GM21737 (cell line): ENCODE results near the gene PRPF40B.

ENCODE experiments used
- ATAC-seq: cut with Tn5 transposase; IDR thresholded peaks from one replicate; pipeline ENCODE4 v1.9.1; 2021; ENCODE audit warnings: mild to moderate bottlenecking, moderate library complexity; ENCODE audit not compliant: unreplicated experiment

PRPF40B gene

DNA sequence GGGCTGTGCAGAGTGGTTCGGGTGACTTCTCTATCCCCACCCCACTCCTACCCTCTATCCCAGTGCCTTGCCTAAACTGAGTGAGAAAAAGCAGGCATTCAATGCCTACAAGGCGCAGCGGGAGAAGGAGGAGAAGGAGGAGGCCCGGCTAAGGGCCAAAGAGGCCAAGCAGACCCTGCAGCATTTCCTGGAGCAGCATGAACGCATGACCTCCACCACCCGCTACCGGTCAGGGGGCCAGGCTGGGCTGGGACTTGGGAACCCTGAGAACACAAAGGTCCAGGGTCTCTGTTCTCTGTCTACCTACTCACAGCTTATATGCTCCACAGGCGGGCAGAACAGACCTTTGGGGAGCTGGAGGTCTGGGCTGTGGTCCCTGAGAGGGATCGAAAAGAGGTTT is 11.7 kb downstream of the PRPF40B start:
- ATAC-seq: no peak

GRCh38 chr12:49635656-49636055 is 12.3 kb downstream of the PRPF40B start:
- no peak for ATAC-seq

DNA sequence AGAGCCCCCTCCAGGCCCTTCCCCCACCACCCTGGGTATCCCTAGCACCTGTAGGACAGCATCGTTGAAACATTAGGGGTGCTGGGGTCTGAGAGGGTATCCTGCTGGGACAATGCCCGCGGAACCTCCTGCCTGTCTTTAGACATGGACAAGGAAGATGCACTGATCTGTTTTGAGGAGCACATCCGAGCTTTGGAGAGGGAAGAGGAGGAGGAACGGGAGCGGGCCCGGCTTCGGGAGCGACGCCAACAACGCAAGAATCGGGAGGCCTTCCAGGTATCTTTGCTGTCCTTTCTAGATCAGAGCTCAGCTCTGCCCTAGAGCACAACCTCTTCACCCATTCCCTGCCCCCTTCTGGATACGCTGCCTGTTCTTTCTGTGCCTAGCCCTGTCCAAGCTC is 13.2 kb downstream of the PRPF40B start:
- ATAC-seq: no peak

GRCh38 chr12:49636979-49637755 is 13.8 kb downstream of the PRPF40B start:
- ATAC-seq: no peak

- ATAC-seq: no peak
These were observed 18.5 kb downstream of the PRPF40B start for GRCh38 chr12:49641748-49642369.

DNA sequence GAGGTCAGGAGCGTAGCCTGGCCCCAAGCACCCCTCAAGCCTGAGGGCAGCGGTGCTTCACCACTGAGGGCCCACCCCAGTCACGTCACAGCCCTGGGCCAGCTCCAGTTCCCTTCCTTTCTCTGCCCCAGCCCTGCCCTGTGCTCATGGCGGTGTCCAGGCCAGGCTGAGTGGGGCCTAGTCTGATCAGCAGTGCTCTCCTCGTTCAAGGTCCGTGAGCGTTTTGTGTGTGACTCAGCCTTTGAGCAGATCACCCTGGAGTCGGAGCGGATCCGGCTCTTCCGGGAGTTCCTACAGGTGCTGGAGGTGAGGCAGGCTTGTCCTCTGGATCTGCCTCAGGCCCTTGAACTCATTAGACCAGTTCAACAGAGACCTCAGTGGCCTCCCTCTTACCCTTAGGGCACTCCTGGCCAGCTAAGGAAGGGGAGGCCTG is 19.0 kb downstream of the PRPF40B start:
- ATAC-seq: no peak

GRCh38 chr12:49643135-49643534 is 19.8 kb downstream of the PRPF40B start:
- no peak for ATAC-seq

DNA sequence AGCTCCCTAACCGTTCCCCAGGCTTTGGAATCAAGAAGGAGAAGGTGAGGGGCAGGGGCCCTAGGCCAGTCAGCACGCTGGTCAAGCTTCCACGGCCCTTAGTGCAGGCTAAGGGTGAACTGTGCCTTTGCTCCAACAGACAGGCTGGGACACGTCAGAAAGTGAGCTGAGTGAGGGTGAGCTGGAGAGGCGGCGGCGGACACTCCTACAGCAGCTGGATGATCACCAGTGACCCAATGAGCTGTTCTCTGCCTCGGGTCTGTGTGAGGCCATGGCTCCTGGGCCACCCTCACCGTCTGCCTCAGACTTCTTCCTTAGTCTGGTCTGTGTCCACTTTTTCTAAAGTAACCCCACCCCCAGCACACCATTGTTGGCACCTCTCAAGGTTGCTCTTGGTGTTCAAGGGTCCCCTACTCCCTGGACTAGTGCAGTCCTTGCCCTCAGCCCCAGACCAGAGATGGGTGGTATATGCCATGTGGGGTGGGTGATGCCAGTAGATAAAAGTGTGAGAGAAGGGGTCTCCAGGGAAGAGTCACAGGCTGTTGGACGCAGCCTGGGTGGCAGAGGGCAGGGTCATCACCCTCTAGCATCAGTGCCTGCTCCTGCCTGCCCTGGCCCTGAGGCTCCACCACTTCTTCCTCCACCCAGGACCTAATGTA is 20.7 kb downstream of the PRPF40B start:
- ATAC-seq: no peak

- ATAC-seq: no peak
These were observed 21.2 kb downstream of the PRPF40B start for GRCh38 chr12:49644620-49644994.

DNA sequence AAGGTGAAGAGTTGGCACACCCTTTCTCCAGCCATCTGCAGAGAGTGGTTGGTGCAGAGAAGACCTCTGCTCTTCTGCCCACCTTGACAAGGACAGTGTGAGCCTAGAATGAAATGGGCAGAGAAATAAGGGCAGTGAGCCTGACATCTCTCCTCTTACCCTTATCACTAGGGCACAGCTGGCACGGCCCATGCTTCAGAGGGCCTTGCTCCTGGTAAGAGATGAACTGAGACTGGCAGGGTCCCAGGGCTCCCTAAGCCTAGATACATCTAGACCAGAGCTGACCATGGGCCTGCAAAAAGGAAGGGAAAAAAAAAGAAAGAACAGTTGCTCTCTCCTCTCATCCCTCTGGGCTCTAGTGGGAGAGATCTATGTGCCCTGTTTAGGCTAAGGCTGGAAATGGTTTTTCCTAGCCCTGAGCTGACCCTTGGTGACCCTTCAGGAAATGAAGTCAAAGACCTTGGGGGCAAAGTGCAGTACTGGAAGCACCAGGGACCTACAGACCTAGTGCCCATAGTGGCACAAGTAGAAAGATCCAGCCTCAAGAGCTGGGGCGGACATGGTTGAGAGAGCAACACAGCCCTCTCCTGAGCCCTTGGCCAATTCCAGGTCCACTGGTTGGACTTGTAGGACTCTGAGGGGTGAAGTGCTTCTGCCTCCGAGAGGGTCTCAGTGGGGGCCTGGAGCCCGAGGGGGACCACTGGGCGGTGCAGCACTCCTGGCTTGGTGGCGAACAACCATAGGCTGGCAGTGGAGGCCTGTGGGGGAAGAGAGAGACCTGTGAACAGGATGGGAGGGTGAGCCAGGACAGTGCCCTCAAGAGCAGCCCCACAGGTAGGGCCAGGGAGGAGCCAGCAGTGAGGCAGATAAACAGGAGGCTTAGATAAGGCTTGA is 22.0 kb downstream of the PRPF40B start:
- no peak for ATAC-seq

GRCh38 chr12:49646331-49646830 is 23.0 kb downstream of the PRPF40B start:
- no peak for ATAC-seq

DNA sequence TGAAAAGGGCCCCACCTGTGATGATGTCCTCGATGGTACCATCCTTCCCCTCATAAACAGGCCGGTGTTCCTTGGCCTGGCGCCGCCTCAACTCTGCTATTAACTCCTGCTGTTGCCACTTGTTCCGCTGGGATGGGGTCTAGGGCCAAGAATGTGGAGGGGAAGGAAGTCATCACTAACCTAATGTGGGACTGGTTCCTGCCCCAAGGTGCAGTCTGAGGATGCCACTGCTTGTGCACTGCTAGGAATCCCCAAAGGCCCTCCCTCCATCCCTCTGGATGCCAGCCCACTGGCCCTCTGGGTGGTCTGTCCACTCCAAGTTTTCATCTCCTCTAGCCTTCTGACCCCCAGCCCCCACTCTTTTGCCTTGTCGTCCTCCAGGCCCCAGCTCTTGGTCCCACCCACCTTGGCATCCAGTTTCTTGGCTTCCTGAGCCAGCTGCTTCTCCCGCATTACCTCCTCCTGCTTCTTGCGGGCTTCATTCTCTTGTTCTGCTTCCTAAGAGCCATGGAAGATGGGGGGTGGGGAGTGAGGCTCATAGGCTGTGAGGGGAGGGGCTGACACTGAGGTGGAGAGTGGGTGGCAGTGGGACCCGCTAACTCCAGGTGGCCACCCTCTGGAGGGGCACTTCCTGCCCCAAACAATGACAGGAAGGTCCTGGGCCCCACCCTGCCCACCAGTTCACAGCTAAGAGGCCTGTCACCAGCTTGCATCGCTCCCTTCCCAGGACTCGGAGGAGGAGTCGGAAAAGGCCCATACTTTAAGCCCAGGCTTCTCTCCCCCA is 23.7 kb downstream of the PRPF40B start:
- no peak for ATAC-seq

DNA sequence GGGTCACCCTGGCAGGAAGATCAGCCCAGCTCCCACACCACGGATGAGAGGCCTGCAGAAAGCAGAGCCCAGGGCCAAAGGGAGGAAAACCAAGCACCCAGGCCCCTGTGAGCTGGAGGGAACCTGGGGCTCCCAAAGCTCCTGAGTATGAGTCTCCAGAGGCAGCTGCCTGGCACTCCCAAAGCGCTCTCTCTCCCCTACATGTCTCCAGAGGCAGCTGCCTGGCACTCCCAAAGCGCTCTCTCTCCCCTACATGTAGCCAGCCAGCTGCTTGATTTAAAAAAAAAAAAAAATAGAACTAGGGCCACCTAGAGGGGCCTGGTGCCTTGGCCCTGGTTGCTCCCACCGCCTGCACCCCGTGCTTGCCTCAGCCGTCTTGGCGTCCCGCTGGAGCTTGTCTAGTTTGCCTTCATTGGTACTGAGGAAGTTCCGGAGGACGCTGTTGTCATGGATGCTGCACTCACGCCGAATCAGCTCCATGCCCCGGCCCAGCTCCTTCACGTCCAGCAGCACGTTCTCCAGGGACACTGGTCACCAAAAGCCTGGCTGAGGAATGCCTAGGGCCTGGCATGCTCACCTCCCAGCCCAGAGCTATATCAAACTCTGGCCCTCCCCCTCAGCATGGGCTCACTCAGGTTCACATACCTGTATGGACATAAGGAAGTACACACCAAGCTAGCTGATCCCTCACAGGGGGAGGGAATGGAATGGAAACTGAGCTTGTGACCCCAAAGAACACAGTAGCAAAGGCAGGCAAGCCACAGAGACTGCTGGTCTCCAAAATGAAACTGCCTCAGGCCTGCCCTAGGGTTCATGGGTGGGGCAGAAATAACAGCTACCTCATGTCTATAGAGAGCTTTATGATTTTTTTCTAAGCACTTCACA is 24.7 kb downstream of the PRPF40B start:
- ATAC-seq: no peak

- ATAC-seq: no peak
These were observed 25.3 kb downstream of the PRPF40B start for GRCh38 chr12:49648712-49649003.

GRCh38 chr12:49649445-49649844 is 26.1 kb downstream of the PRPF40B start:
- no peak for ATAC-seq

DNA sequence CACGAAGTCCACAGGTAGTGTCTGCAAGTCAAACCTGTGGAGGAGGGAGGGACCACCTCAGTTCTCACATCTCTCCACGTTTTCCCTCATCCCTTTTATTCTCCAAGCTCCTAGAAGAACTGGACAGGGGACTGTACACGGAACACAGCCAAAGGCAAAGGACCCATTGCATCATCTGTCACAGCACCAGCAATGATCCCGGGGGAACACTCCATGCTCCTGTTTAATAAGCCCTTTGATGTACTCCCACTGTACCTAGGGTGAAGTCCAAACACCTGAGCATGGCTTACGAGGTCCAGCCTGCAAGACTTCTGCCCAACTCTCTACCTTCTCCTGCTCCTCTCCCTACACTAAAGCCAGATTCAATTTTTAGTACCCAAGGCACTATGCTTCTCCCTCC is 26.5 kb downstream of the PRPF40B start:
- no peak for ATAC-seq

DNA sequence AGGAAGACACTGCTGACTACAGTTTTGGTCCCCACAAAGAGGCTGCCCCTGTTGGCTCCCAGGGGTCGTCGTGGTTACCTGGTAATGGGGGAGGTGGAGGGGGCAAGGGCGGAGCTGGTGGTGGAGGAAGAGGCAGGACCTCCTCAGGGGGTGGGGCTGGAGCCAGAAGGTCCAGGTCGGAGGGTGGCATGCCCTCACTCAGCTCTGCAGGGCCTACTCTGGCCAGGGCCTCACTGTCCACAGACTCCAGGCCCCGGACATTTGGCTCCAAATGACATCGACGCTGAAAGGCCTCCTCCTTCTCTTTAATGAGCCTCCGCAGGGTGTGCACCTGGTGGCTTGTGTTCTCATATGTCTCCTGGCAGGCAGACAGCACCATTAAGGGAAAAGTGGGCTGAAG is 28.5 kb downstream of the PRPF40B start:
- ATAC-seq: no peak

GRCh38 chr12:49652921-49653520 is 29.7 kb downstream of the PRPF40B start:
- no peak for ATAC-seq

DNA sequence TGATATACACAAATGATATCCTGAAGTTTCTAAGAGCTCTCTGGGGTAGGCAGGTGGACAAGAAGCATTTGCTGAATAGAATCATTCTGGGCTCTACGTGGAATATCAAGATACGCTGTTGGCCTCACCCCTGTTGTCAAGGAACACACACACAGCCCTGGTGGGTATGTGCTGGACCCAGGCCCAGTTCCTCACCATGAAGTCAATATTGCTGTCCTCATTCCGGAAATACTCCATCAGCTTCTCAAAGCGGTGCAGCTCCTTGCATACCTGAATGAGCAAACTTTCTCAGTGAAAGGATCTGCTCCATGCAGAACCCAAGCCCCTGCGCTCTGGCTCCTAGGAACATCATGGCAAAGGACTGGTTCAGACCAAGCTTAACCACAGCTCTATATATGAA is 31.4 kb downstream of the PRPF40B start:
- no peak for ATAC-seq
